IMR-90 (cell line): ENCODE data around the gene KRT80. TPM values are rescaled to one million over a fixed set of nuclear protein-coding genes. Genes with fewer than 3 reads are reported as not detected.

Experiments used
- ATAC-seq: fragments of 200-7000 bp; cut with Tn5 transposase; 2 replicates; pipeline ENCODE4 v1.9.1; 2020; ENCODE audit warnings: low read depth, mild to moderate bottlenecking, moderate library complexity
- BruUV-seq: library from RNA; stranded (reverse); fragments of 400-500 nt; replicated peaks from 2 replicates; lab custom pipeline; 2021; lab: Mats Ljungman, UMichigan
- CTCF ChIA-PET: fragments of 300-600 bp; formaldehyde crosslinking; extraction: SDS; loops from one replicate; lab custom pipeline; 2021; ENCODE audit warnings: antibody characterized with exemption; lab: Yijun Ruan, JAX
- POLR2A ChIA-PET: fragments of 300-600 bp; sonication (Branson Sonifier 250); formaldehyde crosslinking; loops from one replicate; lab custom pipeline; 2022; ENCODE audit warnings: antibody characterized with exemption; ENCODE audit not compliant: unreplicated experiment; lab: Charles Lee
- DNase-seq: peaks from one replicate; pipeline ENCODE4 v3.0.0; 2013
- H2AFZ ChIP-seq: replicated peaks from 2 replicates; pipeline ENCODE3; 2013; ENCODE audit warnings: low read length, mild to moderate bottlenecking; ENCODE audit not compliant: poor library complexity
- H2AK5ac ChIP-seq: 2 replicates; pipeline ENCODE4 v1.6.1; 2013; ENCODE audit warnings: low read depth, low read length, inconsistent platforms
- H2AK9ac ChIP-seq: replicated peaks from 2 replicates; pipeline ENCODE3; 2013; ENCODE audit warnings: mild to moderate bottlenecking, low read depth, low read length, moderate library complexity; ENCODE audit not compliant: poor library complexity
- H2BK120ac ChIP-seq: 2 replicates; pipeline ENCODE4 v1.6.1; 2013; ENCODE audit warnings: low read depth, low read length, inconsistent platforms
- H2BK15ac ChIP-seq: 3 replicates; pipeline ENCODE4 v1.6.1; 2013; ENCODE audit warnings: low read depth, low read length, inconsistent platforms
- H2BK20ac ChIP-seq: 2 replicates; pipeline ENCODE4 v1.6.1; 2013; ENCODE audit warnings: low read depth, mild to moderate bottlenecking, inconsistent platforms, low read length, moderate library complexity
- H2BK5ac ChIP-seq: 2 replicates; pipeline ENCODE4 v1.6.1; 2013; ENCODE audit warnings: mild to moderate bottlenecking, low read depth, low read length, inconsistent platforms; ENCODE audit not compliant: poor library complexity, severe bottlenecking
- H3K14ac ChIP-seq: replicated peaks from 2 replicates; pipeline ENCODE4 v1.6.1; 2013; ENCODE audit warnings: low read depth, low read length, inconsistent platforms
- H3K18ac ChIP-seq: 2 replicates; pipeline ENCODE4 v1.6.1; 2013; ENCODE audit warnings: low read depth, low read length, control low read depth
- H3K23ac ChIP-seq: 2 replicates; pipeline ENCODE4 v1.6.1; 2013; ENCODE audit warnings: low read depth, low read length, inconsistent platforms
- H3K27ac ChIP-seq: 2 replicates; pipeline ENCODE4 v1.5.1; 2013; ENCODE audit warnings: mild to moderate bottlenecking, control low read depth, low read length; ENCODE audit not compliant: insufficient read depth
- H3K27me3 ChIP-seq: 2 replicates; pipeline ENCODE4 v1.6.1; 2013; ENCODE audit warnings: low read length; ENCODE audit not compliant: control insufficient read depth, insufficient read depth
- H3K36me3 ChIP-seq: 2 replicates; pipeline ENCODE4 v1.6.1; 2013; ENCODE audit warnings: low read length, mixed read lengths; ENCODE audit not compliant: control insufficient read depth, insufficient read depth
- H3K4ac ChIP-seq: 2 replicates; pipeline ENCODE4 v1.6.1; 2013; ENCODE audit warnings: low read depth, low read length, inconsistent platforms
- H3K4me1 ChIP-seq: 2 replicates; pipeline ENCODE4 v1.6.1; 2013; ENCODE audit warnings: low read length, mixed read lengths; ENCODE audit not compliant: control insufficient read depth, insufficient read depth
- H3K4me2 ChIP-seq: 2 replicates; pipeline ENCODE4 v1.6.1; 2013; ENCODE audit warnings: low read depth, mild to moderate bottlenecking, control low read depth, low read length, moderate library complexity
- H3K4me3 ChIP-seq: 2 replicates; pipeline ENCODE4 v1.5.1; 2013; ENCODE audit warnings: low read depth, mild to moderate bottlenecking, control low read depth, low read length, moderate library complexity; ENCODE audit not compliant: insufficient read depth
- H3K56ac ChIP-seq: 2 replicates; pipeline ENCODE4 v1.6.1; 2013; ENCODE audit warnings: low read length, inconsistent platforms; ENCODE audit not compliant: insufficient read depth; ENCODE audit errors: extremely low read depth
- H3K79me1 ChIP-seq, 2 experiments: 2 replicates each; pipeline ENCODE4 v1.6.1; 2013; ENCODE audit warnings: low read length in 2 of 2, inconsistent platforms in 1 of 2, low read depth in 1 of 2
- H3K9ac ChIP-seq: 2 replicates; pipeline ENCODE4 v1.6.1; 2013; ENCODE audit warnings: low read depth, low read length, control low read depth
- H3K9me1 ChIP-seq: 2 replicates; pipeline ENCODE4 v1.6.1; 2013; ENCODE audit warnings: low read length, inconsistent platforms; ENCODE audit not compliant: insufficient read depth
- H3K9me3 ChIP-seq: 2 replicates; pipeline ENCODE4 v1.6.1; 2013; ENCODE audit warnings: low read length; ENCODE audit not compliant: control insufficient read depth, insufficient read depth
- H4K20me1 ChIP-seq: 2 replicates; pipeline ENCODE4 v1.6.1; 2013; ENCODE audit warnings: low read length, inconsistent platforms; ENCODE audit not compliant: insufficient read depth
- H4K5ac ChIP-seq: 2 replicates; pipeline ENCODE4 v1.6.1; 2013; ENCODE audit warnings: mild to moderate bottlenecking, low read depth, low read length, control low read depth
- H4K8ac ChIP-seq, 2 experiments: 2 replicates each; pipeline ENCODE4 v1.6.1; 2013; ENCODE audit warnings: low read depth in 2 of 2, low read length in 2 of 2, control low read depth in 1 of 2, inconsistent platforms in 1 of 2
- H4K91ac ChIP-seq: 2 replicates; pipeline ENCODE4 v1.6.1; 2013; ENCODE audit warnings: low read depth, low read length, inconsistent platforms; ENCODE audit not compliant: insufficient read depth
- CHD1 ChIP-seq: IDR thresholded peaks from 2 replicates; pipeline ENCODE4 v1.6.1; 2012; ENCODE audit warnings: low read depth, low read length, improper control_type of control experiment
- MAFK ChIP-seq: IDR thresholded peaks from 2 replicates; pipeline ENCODE4 v1.6.1; 2012; ENCODE audit warnings: low read depth, low read length, improper control_type of control experiment
- NFE2L2 ChIP-seq: fragments of 150-350 bp; IDR thresholded peaks from 2 replicates; pipeline ENCODE4 v1.6.1; 2016; ENCODE audit warnings: low read depth, mild to moderate bottlenecking, low read length
- POLR2A ChIP-seq: IDR thresholded peaks from 2 replicates; pipeline ENCODE4 v1.6.1; 2012; ENCODE audit warnings: mild to moderate bottlenecking, low read depth, low read length
- RFX5 ChIP-seq: IDR thresholded peaks from 2 replicates; pipeline ENCODE4 v1.8.0; 2012; ENCODE audit warnings: low read depth, mild to moderate bottlenecking, low read length, moderate library complexity
- WGBS, 2 experiments: methylation state at CpG; one replicate each; pipeline versions ENCODE4 v1.1.5 to v1.1.7; 2013; ENCODE audit warnings: missing lambda C conversion rate in 2 of 2; ENCODE audit not compliant: insufficient read length in 1 of 2; ENCODE audit errors: extremely low coverage in 2 of 2; 5-methylcytosine and 5-hydroxymethylcytosine counted together
- dilution Hi-C: fragments of 300-500 bp; cut with HindIII; formaldehyde crosslinking; loops from one replicate; pipeline ENCODE4 v1.14.3; 2018; ENCODE audit warnings: low sequenced_read_pairs; ENCODE audit not compliant: unreplicated experiment
- in situ Hi-C: fragments of 300-500 bp; cut with MboI; formaldehyde crosslinking; loops from 3 replicates; pipeline ENCODE4 v1.14.3; 2019; ENCODE audit warnings: low sequenced_read_pairs, inconsistent platforms, mixed read lengths
- intact Hi-C: fragments of 100-400 bp; cut with micrococcal nuclease; formaldehyde crosslinking; loops from 2 replicates; pipeline ENCODE4 v1.10.0; 2022
- polyA plus RNA-seq, 3 experiments: library from polyadenylated mRNA; depleted of rRNA; stranded (reverse); fragments of >200 nt; gene quantifications; 2 replicates each; pipeline ENCODE4 v1.2.3, GENCODE V29; 2012; ENCODE audit warnings: low replicate concordance in 1 of 3
- total RNA-seq: library from RNA; depleted of rRNA; stranded (reverse); fragments of >200 nt; gene quantifications from 2 replicates; pipeline ENCODE4 v1.2.3, GENCODE V29; 2012
- TF ChIP-seq, protein P1 (sequence below): fragments of 150-350 bp; IDR thresholded peaks from 2 replicates; pipeline ENCODE4 v1.6.1; 2016; ENCODE audit warnings: low read depth, mild to moderate bottlenecking, low read length, moderate library complexity, borderline replicate concordance
- TF ChIP-seq, protein P2 (sequence below): fragments of 150-350 bp; IDR thresholded peaks from 2 replicates; pipeline ENCODE4 v1.6.1; 2017; ENCODE audit warnings: mild to moderate bottlenecking, antibody characterized with exemption, low read length, low read depth
- TF ChIP-seq, protein P3 (sequence below): conservative IDR thresholded peaks from 2 replicates; pipeline ENCODE4 v1.5.1; 2012; ENCODE audit warnings: mild to moderate bottlenecking, low read depth, low read length, improper control_type of control experiment

Gene KRT80
- total and polyA plus RNA-seq, 2 of the 4 experiments (the other 2 are of a cell fraction) = 0.54 to 3.4 TPM

DNA sequence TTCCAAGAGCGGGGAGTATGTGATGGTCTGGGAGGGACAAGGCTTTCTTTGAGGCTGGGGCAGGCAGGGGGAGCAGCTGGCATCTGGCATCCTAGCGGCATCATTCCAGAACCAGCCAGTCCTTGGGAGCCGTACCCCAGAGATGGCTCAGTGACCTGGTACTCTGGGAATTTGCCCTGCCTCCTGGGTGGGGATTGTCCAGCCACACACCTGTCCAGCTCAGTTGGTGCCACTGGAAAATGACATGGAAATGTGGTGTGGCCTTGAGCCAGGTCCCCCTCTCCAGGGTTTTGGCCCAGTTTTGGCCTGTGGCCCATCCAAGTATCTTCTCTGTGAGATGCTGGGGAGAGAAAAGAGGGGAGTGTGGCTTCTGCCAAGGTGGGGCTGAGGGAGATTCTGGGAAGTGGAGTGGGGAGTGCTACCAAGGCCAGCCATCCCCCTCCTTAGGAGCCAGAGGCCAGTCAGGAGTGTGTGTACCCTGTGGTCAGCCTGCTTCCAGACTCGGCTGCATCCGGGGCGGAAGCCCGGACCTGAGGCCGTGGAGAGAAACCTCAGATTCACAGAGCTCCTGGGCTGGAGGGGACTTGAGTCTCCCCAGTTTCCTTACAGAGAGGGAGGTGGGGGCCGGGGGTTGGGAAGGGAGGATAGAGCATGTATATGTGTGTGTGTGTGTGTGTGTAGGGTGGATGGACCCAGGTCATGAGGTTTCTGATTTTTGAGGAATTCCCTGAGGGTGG lies 14.7 kb upstream of the KRT80 start:
- H4K91ac ChIP-seq = peak overlapping the region; percentile 37
- no peak overlapping the region for H3K4me3 ChIP-seq
- H3K4me1 ChIP-seq = peaks cover 35% of the 10 kb centered on the region
- no peak overlapping the region for H3K56ac ChIP-seq
- intact Hi-C loops = no loop called here
- ChIA-PET POLR2A (no interaction called here), CTCF (interaction anchor here (1.1 kb wide), 1 partner anchor 73 kb away, joined by 3 read pairs; no protein-coding TSS in a partner anchor)
- 91% methylated on average over 6 of the region's 9 CpGs; no CpG with 5 or more reads in 1 of the 2 experiments for WGBS, 2 experiments
- H4K20me1 ChIP-seq = no peaks in the 10 kb centered on the region
- no peak overlapping the region for H2AK9ac ChIP-seq
- no peaks in the 10 kb centered on the region for H3K27me3 ChIP-seq
- H3K23ac ChIP-seq = no peak overlapping the region
- no TSS peak for BruUV-seq
- peak overlapping the region; percentile 2; the same call in 1 of the 3 replicates for H2BK15ac ChIP-seq
- no peak for ATAC-seq
- H3K9ac ChIP-seq = no peak overlapping the region
- no peak overlapping the region for H4K5ac ChIP-seq
- peaks cover 25% of the 10 kb centered on the region for H3K9me1 ChIP-seq
- no peak for DNase-seq
- H2AFZ ChIP-seq = no peak overlapping the region
- no peak overlapping the region for H3K27ac ChIP-seq
- no peak overlapping the region for H4K8ac ChIP-seq
- no peak overlapping the region for H2BK5ac ChIP-seq
- H3K4me2 ChIP-seq = no peak overlapping the region
- H2BK120ac ChIP-seq = peak overlapping the region; percentile 65
- no peaks in the 10 kb centered on the region for H3K36me3 ChIP-seq
- TF ChIP-seq, protein P1, sequence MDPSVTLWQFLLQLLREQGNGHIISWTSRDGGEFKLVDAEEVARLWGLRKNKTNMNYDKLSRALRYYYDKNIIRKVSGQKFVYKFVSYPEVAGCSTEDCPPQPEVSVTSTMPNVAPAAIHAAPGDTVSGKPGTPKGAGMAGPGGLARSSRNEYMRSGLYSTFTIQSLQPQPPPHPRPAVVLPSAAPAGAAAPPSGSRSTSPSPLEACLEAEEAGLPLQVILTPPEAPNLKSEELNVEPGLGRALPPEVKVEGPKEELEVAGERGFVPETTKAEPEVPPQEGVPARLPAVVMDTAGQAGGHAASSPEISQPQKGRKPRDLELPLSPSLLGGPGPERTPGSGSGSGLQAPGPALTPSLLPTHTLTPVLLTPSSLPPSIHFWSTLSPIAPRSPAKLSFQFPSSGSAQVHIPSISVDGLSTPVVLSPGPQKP = no peak
- TF ChIP-seq RFX5 (no peak), POLR2A (no peak), MAFK (no peak), CHD1 (no peak), NFE2L2 (no peak)
- TF ChIP-seq, protein P2, sequence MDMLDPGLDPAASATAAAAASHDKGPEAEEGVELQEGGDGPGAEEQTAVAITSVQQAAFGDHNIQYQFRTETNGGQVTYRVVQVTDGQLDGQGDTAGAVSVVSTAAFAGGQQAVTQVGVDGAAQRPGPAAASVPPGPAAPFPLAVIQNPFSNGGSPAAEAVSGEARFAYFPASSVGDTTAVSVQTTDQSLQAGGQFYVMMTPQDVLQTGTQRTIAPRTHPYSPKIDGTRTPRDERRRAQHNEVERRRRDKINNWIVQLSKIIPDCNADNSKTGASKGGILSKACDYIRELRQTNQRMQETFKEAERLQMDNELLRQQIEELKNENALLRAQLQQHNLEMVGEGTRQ = no peak
- TF ChIP-seq, protein P3, sequence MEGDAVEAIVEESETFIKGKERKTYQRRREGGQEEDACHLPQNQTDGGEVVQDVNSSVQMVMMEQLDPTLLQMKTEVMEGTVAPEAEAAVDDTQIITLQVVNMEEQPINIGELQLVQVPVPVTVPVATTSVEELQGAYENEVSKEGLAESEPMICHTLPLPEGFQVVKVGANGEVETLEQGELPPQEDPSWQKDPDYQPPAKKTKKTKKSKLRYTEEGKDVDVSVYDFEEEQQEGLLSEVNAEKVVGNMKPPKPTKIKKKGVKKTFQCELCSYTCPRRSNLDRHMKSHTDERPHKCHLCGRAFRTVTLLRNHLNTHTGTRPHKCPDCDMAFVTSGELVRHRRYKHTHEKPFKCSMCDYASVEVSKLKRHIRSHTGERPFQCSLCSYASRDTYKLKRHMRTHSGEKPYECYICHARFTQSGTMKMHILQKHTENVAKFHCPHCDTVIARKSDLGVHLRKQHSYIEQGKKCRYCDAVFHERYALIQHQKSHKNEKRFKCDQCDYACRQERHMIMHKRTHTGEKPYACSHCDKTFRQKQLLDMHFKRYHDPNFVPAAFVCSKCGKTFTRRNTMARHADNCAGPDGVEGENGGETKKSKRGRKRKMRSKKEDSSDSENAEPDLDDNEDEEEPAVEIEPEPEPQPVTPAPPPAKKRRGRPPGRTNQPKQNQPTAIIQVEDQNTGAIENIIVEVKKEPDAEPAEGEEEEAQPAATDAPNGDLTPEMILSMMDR = no peak
- peaks cover 0 to 4% of the 10 kb centered on the region in 2 experiments; a peak in 1 of 4 replicates for H3K79me1 ChIP-seq
- H3K9me3 ChIP-seq = no peaks in the 10 kb centered on the region
- H2BK20ac ChIP-seq = peak overlapping the region; percentile 35
- 0 out of 2 replicates have a peak overlapping the region, but pooled peaks have one; percentile 34 for H3K14ac ChIP-seq
- H2AK5ac ChIP-seq = peak overlapping the region; percentile 76
- dilution Hi-C loops = no loop called here
- H3K4ac ChIP-seq = peak overlapping the region; percentile 68
- in situ Hi-C loops = loop anchor here (5.0 kb wide), 1 partner anchor 39 kb away; no protein-coding TSS in a partner anchor
- no peak overlapping the region for H3K18ac ChIP-seq
